ENCODE data around the gene MYOM1. TPM values are rescaled to one million over a fixed set of nuclear protein-coding genes. Genes with fewer than 3 reads are reported as not detected.
"Not testable (repeated sequence)": the region's sequence is repeated elsewhere in the genome, so short reads cannot be mapped to it uniquely, and the experiment has no call there.

MYOM1 gene
- total RNA-seq, 2 experiments from 2014 or later = 0.60 to 0.82 TPM

DNA sequence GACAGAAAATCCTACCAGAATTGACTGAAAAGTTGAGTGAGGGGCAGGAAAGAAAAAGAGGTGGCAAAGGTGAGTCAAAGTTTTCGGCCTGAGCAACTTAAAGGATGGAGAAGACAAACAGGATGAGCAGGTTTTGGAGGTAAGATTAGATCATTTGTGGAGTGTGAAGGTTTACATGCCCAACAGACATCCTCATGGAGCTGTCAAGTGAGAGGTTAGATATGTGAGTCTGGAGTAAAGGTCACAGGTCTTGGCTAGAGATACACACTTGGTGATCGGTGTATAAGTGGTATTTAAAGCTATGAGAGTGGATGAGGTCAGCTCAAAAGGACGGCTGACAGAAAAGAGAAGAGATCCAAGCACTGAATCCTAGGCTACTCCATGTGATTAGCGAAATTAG, 16.7 kb upstream of the MYOM1 start:
- H3K27me3 Mint-ChIP-seq = no peaks in the 10 kb centered on the region
- H3K4me3 Mint-ChIP-seq = no peak overlapping the region
- peaks cover 7% of the 10 kb centered on the region for H3K9me3 Mint-ChIP-seq
- no peak for DNase-seq
- no peaks in the 10 kb centered on the region for H3K4me1 Mint-ChIP-seq
- peaks cover 14% of the 10 kb centered on the region for H3K36me3 Mint-ChIP-seq
- H3K27ac Mint-ChIP-seq = no peak overlapping the region

DNA sequence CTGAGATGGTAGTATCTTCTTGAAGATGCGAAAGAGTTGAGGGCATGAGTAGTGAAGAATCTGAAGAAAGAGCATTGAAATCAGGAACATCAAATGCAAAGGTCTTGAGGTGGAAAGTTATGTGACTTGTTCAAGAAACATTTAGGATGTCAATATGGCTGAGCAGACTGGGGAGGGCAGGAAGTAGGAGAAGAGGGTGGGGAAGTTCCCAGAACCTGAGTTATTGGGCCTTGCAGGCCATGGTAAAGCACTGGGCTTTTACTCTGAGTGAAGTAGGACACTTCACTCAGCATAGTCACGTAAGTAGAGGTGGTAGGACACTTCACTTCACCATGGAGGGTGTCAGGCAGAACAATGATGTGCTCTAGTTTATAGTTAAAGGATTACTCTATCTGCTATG, 16.1 kb upstream of the MYOM1 start:
- Mint-ChIP-seq H3K27ac (no peak overlapping the region), H3K4me1 (no peaks in the 10 kb centered on the region), H3K4me3 (no peak overlapping the region), H3K36me3 (peaks cover 7% of the 10 kb centered on the region), H3K27me3 (no peaks in the 10 kb centered on the region), H3K9me3 (peaks cover 6% of the 10 kb centered on the region)
- no peak for DNase-seq

- Mint-ChIP-seq H3K9me3 (no peaks in the 10 kb centered on the region), H3K4me3 (no peak overlapping the region), H3K27ac (no peak overlapping the region), H3K4me1 (peaks cover 3% of the 10 kb centered on the region), H3K36me3 (no peaks in the 10 kb centered on the region), H3K27me3 (no peaks in the 10 kb centered on the region)
- no peak for DNase-seq
These were observed 14.7 kb upstream of the MYOM1 start for GRCh38 chr18:3234457-3234856.

- Mint-ChIP-seq H3K4me1 (peaks cover 3% of the 10 kb centered on the region), H3K4me3 (no peak overlapping the region), H3K27me3 (no peaks in the 10 kb centered on the region), H3K9me3 (no peaks in the 10 kb centered on the region), H3K27ac (no peak overlapping the region), H3K36me3 (no peaks in the 10 kb centered on the region)
- DNase-seq = no peak
These were observed 13.8 kb upstream of the MYOM1 start for GRCh38 chr18:3233433-3234168.

GRCh38 chr18:3233004-3233403, 13.2 kb upstream of the MYOM1 start:
- Mint-ChIP-seq H3K9me3 (no peaks in the 10 kb centered on the region), H3K4me3 (no peak overlapping the region), H3K4me1 (peaks cover 3% of the 10 kb centered on the region), H3K27ac (no peak overlapping the region), H3K27me3 (no peaks in the 10 kb centered on the region), H3K36me3 (no peaks in the 10 kb centered on the region)
- DNase-seq = no peak

- H3K27me3 Mint-ChIP-seq = no peaks in the 10 kb centered on the region
These were observed 10.9 kb upstream of the MYOM1 start for GRCh38 chr18:3230401-3231334.

GRCh38 chr18:3226048-3226447, 6.3 kb upstream of the MYOM1 start:
- no peak overlapping the region for H3K4me3 Mint-ChIP-seq
- no peak for DNase-seq
- H3K36me3 Mint-ChIP-seq = peaks cover 2% of the 10 kb centered on the region
- H3K27me3 Mint-ChIP-seq = no peaks in the 10 kb centered on the region
- H3K9me3 Mint-ChIP-seq = no peaks in the 10 kb centered on the region
- no peak overlapping the region for H3K27ac Mint-ChIP-seq
- H3K4me1 Mint-ChIP-seq = peaks cover 7% of the 10 kb centered on the region

More at GRCh38 chr18:3230401-3231334, 10.9 kb upstream of the MYOM1 start:
- H3K9me3 Mint-ChIP-seq = no peaks in the 10 kb centered on the region
- H3K27ac Mint-ChIP-seq = no peak overlapping the region
- no peak for DNase-seq
- H3K4me1 Mint-ChIP-seq = peaks cover 3% of the 10 kb centered on the region
- peaks cover 2% of the 10 kb centered on the region for H3K36me3 Mint-ChIP-seq
- no peak overlapping the region for H3K4me3 Mint-ChIP-seq

- DNase-seq = no peak
- peaks cover 5% of the 10 kb centered on the region for H3K4me1 Mint-ChIP-seq
- no peak overlapping the region for H3K4me3 Mint-ChIP-seq
- peaks cover 2% of the 10 kb centered on the region for H3K36me3 Mint-ChIP-seq
- H3K27ac Mint-ChIP-seq = no peak overlapping the region
- H3K9me3 Mint-ChIP-seq = no peaks in the 10 kb centered on the region
- H3K27me3 Mint-ChIP-seq = no peaks in the 10 kb centered on the region
These were observed 5.8 kb upstream of the MYOM1 start for GRCh38 chr18:3225588-3225987.

GRCh38 chr18:3224223-3224622, 4.5 kb upstream of the MYOM1 start:
- Mint-ChIP-seq H3K4me3 (no peak overlapping the region), H3K9me3 (no peaks in the 10 kb centered on the region), H3K4me1 (peaks cover 4% of the 10 kb centered on the region), H3K27me3 (no peaks in the 10 kb centered on the region), H3K36me3 (peaks cover 2% of the 10 kb centered on the region), H3K27ac (no peak overlapping the region)
- DNase-seq = no peak

GRCh38 chr18:3223356-3223755, 3.6 kb upstream of the MYOM1 start:
- Mint-ChIP-seq H3K27me3 (no peaks in the 10 kb centered on the region), H3K4me3 (no peak overlapping the region)

GRCh38 chr18:3221496-3221895, 1.7 kb upstream of the MYOM1 start:
- Mint-ChIP-seq H3K4me3 (no peak overlapping the region), H3K36me3 (no peaks in the 10 kb centered on the region), H3K27me3 (no peaks in the 10 kb centered on the region), H3K9me3 (no peaks in the 10 kb centered on the region), H3K4me1 (peaks cover 4% of the 10 kb centered on the region), H3K27ac (no peak overlapping the region)
- DNase-seq = no peak

More at GRCh38 chr18:3223356-3223755, 3.6 kb upstream of the MYOM1 start:
- no peak for DNase-seq
- H3K36me3 Mint-ChIP-seq = peaks cover 2% of the 10 kb centered on the region
- no peaks in the 10 kb centered on the region for H3K9me3 Mint-ChIP-seq
- H3K4me1 Mint-ChIP-seq = peaks cover 4% of the 10 kb centered on the region
- H3K27ac Mint-ChIP-seq = no peak overlapping the region

GRCh38 chr18:3220868-3221267, 1.1 kb upstream of the MYOM1 start:
- not testable (repeated sequence) for H3K9me3 Mint-ChIP-seq, H3K4me3 Mint-ChIP-seq, H3K36me3 Mint-ChIP-seq, H3K27ac Mint-ChIP-seq, H3K27me3 Mint-ChIP-seq, DNase-seq, H3K4me1 Mint-ChIP-seq

GRCh38 chr18:3219241-3219630, 532 bp downstream of the MYOM1 start:
- Mint-ChIP-seq H3K27me3 (no peaks in the 10 kb centered on the region), H3K9me3 (no peaks in the 10 kb centered on the region), H3K4me3 (no peak overlapping the region), H3K27ac (no peak overlapping the region), H3K4me1 (peaks cover 4% of the 10 kb centered on the region), H3K36me3 (no peaks in the 10 kb centered on the region)
- no peak for DNase-seq

DNA sequence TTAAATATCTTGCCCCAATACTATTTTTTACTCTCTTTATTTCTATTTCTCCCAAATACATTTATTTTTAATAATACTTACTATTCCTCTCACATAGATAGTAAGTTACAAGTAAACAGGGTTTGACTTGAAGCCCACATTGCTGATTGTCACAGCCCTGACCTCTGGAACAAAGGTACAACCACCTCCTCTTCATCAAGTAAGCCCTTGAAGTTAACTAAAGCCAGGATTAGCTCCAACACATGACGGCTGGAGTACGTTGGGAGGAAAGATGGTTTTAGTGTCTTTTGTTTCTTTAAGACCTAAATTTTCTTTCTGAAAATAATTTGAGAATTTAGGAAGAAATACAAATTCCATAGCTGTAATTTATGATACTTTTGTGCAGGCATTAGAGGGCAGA, 949 bp downstream of the MYOM1 start:
- Mint-ChIP-seq H3K36me3 (no peaks in the 10 kb centered on the region), H3K9me3 (no peaks in the 10 kb centered on the region), H3K4me3 (no peak overlapping the region), H3K27ac (no peak overlapping the region), H3K27me3 (no peaks in the 10 kb centered on the region), H3K4me1 (peaks cover 4% of the 10 kb centered on the region)
- DNase-seq = no peak

- Mint-ChIP-seq H3K27ac (no peak overlapping the region), H3K4me3 (no peak overlapping the region), H3K36me3 (no peaks in the 10 kb centered on the region), H3K9me3 (no peaks in the 10 kb centered on the region), H3K4me1 (peaks cover 2% of the 10 kb centered on the region), H3K27me3 (no peaks in the 10 kb centered on the region)
- no peak for DNase-seq
These were observed 1.7 kb downstream of the MYOM1 start for GRCh38 chr18:3217948-3218647.
